Subcutaneous adipose tissue (tissue), 4 donors: ENCODE measurements around the gene RCHY1. TPM values are rescaled to one million over a fixed set of nuclear protein-coding genes. Genes with fewer than 3 reads are reported as not detected.

Experiments used
- total RNA-seq, 4 donors: library from RNA; depleted of rRNA; stranded (reverse); fragments of >200 nt; gene quantifications; one replicate each; pipeline ENCODE4 v1.1.0, GENCODE V29; 2016
- TF ChIP-seq, protein P1 (sequence below): fragments of 450-650 bp; IDR thresholded peaks from one replicate; pipeline ENCODE4 v1.5.1; 2016; ENCODE audit warnings: low read depth, mild to moderate bottlenecking, control low read depth, antibody characterized with exemption, moderate library complexity

Gene RCHY1
- total RNA-seq, 4 donors from 2014 or later, result 16.5 to 32.4 (median 20.9) TPM

DNA sequence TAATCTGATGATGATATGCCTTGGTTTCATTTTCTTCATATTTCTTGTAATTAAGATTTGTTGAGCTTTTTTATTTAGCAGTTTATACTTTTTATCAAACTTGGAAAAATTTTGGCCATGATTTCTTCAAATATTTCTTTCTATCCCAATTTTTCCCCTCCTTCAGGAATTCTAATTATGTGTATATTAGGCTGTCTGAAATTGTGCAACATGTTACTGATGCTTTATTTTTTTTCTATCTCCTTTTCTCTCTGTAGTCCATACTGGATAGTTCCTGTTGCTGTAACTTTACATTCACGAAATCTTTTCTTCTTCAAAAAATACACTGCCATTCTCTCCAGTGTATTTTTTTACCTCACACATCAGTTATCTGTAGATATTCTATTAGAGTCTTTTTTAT, 10.9 kb upstream of the RCHY1 start:
- TF ChIP-seq, protein P1, sequence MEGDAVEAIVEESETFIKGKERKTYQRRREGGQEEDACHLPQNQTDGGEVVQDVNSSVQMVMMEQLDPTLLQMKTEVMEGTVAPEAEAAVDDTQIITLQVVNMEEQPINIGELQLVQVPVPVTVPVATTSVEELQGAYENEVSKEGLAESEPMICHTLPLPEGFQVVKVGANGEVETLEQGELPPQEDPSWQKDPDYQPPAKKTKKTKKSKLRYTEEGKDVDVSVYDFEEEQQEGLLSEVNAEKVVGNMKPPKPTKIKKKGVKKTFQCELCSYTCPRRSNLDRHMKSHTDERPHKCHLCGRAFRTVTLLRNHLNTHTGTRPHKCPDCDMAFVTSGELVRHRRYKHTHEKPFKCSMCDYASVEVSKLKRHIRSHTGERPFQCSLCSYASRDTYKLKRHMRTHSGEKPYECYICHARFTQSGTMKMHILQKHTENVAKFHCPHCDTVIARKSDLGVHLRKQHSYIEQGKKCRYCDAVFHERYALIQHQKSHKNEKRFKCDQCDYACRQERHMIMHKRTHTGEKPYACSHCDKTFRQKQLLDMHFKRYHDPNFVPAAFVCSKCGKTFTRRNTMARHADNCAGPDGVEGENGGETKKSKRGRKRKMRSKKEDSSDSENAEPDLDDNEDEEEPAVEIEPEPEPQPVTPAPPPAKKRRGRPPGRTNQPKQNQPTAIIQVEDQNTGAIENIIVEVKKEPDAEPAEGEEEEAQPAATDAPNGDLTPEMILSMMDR, result no peak

DNA sequence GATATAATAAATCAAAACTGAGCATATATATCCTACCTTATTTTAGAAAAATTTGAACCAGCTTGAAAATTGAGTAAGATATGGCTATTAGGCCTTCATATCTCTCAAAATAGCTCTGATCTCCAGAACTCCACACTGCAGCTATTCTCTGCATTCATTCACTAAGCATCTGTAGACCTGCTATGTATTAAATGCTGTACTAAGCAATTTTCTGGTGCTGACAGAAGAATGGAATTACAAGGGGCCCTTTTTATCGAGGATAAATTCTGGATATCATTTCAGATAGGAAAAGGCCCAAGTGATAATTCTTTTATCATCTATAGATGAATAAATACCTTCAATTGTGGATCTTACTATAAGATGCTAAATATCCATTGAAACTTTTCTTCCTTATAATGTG, 1.9 kb upstream of the RCHY1 start:
- TF ChIP-seq, protein P1, result no peak

DNA sequence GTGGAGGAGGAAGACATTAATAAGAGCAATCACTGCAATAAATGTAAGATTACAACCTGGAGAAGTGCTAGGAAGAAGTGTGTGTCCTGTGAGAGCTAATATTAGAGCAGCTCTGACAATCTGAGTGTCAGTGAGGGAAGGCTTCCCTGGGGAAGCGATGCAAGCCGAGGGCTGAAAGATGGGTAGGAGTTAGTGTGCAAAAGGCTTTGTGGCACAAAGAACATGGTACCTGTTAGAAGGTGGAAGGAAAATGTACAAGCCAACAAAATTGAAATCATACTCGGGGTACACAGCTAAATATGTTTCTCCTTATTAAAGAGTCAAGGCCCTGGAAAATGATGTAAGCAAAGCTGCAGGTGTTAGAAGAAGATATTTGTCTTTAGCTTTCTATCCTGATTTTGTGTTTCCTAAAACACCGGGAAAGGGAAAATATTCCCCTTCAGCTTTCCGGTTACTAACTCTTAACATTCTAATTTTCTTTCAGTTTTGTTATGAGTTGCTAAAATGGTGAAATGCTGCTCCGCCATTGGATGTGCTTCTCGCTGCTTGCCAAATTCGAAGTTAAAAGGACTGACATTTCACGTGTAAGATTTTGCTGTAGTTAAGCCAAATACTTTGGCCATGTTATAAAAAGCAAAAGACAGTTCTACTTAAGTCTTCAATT, 878 bp upstream of the RCHY1 start:
- TF ChIP-seq, protein P1, result no peak

DNA sequence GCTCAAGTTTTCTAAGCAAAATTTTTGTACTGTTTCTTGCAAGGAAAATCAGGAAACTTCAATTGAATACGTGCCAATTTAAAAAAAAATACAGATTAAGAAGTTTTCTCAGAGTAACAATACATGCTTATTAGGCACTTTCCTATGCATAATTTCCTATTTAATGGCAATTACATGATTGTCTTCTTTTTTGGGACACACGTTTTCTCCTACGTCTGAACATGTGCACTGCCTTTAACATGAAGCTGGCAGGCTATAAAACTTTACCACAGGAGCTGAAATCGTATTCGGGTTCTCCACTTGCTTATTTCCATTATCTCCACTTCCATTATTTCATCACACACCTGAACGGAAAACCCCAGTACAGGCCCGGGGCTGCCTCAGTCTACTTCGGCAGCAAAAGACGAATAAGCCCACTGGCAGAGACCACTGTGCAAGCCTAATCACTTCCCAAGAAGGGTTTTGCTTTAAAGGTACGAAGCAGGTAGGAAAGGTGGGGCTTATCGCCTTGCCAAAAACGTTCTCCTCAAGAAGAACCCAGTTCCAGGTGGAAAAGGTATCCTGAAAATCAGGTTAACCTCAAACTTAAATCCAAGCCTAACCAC, 575 bp downstream of the RCHY1 start:
- TF ChIP-seq, protein P1, result no peak

DNA sequence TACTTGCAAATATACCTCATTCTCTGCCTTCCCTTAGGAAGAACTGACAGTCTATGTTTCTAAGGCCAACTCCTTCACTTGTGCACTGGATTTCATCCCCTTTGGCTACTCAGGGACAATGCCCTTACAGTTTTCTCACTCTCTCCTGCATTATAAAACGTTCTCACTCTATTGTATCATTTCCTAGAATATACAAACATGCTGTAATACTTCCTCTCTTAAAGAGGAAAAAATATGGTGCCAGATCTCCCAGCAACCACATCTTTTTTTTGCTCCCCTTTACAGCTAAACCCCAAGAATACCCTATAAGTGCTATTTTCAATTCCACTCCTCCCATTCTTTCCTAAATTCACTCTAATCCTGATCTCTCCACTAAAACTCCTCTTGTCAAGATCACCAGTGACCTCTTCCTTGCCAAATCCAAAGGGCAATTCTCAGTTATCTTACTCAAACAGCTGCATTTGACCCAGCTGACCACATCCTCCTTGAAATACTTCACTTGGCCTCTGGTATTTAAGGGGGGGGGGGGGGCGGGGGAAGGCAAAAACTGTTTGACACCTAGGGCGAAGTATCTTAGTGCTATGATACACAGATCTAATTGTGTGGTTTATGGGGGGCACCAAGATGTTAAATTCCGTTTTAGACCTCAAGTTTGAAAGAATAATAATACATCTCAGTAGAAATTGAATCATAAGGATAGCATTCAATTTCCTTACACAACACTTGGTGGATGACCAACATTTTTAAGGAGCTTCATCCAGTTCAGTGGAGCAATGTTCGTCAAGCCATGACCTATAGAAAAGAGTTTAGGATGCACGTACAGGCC, 1.6 kb downstream of the RCHY1 start:
- TF ChIP-seq, protein P1, result no peak

DNA sequence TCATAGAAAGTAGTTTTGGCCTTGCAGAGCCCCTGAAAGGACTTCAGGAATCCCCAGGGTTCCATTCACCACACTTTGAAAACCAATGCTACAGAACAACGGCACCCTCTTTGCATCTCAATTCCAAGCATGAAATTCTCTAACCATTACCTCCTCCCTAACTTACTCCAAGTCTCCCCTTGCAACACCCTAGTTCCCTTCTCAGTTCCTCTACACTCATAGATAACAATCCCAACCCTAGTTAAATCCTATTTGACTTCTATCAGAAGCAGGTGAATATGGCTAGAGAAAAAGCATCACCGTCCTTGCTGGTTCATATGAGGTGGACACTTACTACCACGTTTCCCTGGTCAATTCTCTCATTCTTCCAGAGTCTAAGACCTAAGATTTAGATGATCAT, 2.4 kb downstream of the RCHY1 start:
- TF ChIP-seq, protein P1, result no peak

DNA sequence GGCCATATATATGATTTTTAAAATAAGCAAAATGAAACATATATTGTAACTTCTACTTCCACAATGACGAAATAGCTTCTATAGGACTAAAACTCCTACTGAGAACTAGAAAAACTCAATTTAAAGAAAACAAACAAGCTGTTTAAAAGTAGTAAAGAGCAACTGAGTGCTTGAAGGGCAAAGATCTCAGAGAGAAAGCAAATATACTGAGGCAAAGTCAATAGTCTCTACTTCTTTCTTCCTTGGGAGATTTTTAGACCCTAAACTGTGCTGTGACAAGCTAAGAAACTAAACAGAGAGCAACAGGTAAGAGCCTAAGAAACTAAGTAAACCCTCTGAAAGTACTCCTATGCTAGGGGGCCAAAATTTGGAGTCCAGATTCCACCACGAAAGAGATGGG, 8.6 kb downstream of the RCHY1 start:
- TF ChIP-seq, protein P1, result no peak
